Measurements from ENCODE around the gene LRRC45.

Gene LRRC45

DNA sequence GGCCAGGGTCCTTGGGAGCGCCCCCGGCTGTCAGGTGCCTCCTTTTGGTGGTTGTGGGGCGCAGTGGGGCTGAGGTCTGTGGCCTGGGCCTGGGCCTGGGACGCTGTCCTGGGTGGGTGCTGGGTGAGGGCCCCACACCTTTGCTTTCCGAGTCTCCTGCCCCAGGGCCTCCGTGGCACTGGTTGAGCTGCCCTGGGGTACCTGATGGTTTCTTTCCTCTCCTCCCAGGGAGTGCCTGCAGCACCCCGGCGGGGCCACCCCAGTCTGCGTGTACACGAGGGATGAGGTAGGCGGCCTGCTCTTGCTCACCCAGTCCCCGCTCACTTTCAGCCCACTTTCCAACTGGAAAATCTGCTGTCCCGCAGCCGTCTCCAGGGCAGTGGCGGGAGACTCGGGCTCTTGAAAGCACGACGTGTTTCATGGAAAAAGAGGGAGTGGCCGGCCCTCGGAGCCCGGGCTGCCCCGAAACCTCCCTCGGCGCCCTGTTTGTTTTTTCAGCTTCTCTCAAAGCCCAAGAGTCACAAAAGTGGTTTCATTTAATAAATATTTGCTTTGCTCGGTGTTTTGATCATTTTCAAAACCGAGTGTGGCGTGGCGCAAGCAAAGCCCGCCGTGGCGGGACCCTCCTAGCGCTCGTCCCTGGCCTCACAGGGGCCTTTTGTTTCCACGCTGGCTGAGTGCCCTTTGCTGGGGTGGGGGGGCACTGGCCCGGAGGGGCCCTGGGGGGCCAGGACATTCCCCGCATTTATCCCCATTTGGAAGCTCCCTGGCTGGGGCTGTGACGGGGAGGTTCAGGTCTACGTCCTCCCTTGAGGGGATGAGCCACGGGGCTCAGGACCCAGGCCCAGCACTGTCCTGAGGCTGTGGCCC, 28.3 kb upstream of the LRRC45 start:
- no peak for DNase-seq

DNA sequence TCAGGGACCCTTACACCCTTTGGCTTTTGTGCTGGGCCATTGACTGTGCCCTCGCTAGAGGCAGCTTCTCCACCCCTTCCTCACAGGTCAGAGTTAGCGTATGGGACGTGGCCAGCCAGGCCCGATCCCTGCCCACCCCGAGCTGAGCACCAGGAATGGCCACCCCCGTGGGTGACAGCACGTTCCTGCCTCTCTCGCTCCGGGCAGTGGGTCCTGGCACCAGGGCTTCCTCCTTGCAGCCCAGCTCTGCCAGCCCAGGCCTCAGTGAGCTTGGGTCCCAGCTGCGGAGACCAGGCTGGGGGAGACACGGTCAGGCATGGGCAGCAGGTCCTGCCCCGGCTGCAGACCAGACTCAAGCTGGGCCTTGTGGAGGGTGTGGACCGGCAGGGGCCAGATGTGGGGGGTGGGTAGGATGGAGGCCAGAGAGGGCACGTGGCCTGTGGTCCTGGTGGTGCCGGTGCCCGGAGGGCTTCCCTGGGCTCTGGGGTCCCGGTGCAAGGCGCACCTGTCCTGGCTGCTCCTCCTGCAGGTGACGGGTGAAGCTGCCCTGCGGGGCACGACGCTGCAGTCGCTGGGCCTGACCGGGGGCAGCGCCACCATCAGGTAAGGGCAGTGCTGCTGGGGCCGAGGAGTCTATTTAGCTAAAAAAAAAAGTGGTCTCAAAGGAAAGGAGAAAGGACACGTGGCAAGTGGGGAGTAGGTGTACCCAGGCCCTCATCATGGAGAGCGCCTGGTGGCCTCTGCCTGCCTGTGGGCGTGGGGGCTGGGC, 27.5 kb upstream of the LRRC45 start:
- DNase-seq = no peak

DNA sequence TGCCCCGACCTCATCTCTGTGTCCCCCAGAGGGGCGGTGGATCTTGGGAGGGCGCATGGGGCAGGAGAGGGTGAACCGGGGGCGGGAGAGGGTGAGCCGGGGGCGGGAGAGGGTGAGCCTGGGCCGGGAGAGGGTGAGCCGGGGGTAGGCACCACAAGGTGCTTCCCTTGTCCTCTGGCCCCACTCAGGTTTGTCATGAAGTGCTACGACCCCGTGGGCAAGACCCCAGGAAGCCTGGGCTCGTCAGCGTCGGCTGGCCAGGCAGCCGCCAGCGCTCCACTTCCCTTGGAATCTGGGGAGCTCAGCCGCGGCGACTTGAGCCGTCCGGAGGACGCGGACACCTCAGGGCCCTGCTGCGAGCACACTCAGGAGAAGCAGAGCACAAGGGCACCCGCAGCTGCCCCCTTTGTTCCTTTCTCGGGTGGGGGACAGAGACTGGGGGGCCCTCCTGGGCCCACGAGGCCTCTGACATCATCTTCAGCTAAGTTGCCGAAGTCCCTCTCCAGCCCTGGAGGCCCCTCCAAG, 26.8 kb upstream of the LRRC45 start:
- DNase-seq = no peak

DNA sequence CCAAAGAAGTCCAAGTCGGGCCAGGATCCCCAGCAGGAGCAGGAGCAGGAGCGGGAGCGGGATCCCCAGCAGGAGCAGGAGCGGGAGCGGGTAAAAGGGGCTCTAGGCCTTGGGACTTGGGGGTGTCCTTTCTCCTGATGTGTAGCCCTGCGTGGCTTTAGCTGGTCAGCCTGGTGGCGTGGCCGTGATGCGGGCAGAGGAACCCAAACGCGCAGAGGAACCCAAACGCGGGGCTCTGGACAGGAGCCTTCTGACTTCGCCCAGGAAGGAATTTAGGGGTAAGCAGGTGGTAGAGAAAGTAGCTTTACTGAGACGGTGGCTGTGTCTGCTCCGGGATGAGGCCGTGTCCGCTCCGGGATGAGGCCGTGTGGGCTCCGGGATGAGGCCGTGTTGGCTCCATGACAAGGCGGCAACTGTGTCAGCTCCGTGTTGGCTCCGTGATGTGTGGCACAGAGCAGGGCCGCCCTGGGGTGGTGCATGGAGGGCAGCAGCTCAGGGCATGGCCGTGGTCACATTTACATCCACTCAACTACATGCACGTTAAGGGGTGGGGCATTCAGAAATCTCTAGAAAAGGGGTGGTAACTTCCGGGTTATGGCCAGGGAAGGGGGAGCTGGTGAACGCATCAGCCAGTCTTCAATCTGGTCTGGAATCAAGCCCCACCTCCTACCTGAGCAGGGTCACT, 26.2 kb upstream of the LRRC45 start:
- DNase-seq = no peak

DNA sequence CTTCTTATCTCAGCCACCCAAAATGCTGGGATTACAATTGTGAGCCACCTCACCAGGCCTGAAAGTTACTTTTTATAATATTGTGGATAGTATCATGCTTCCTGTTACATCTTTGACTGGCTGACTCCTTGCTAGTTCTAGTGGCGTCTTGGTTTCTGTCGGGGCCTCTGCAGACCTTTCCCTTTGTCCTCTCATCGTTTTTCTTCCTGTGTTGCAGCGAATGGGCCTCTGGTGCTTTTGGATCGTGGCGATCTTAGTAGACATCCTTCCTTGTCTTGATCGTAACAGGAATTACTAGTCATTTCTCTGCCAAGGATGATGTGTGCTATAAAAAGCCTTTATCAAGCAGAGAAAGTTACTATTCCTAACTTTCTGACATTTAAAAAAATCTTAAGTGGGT, 24.9 kb upstream of the LRRC45 start:
- DNase-seq = no peak

DNA sequence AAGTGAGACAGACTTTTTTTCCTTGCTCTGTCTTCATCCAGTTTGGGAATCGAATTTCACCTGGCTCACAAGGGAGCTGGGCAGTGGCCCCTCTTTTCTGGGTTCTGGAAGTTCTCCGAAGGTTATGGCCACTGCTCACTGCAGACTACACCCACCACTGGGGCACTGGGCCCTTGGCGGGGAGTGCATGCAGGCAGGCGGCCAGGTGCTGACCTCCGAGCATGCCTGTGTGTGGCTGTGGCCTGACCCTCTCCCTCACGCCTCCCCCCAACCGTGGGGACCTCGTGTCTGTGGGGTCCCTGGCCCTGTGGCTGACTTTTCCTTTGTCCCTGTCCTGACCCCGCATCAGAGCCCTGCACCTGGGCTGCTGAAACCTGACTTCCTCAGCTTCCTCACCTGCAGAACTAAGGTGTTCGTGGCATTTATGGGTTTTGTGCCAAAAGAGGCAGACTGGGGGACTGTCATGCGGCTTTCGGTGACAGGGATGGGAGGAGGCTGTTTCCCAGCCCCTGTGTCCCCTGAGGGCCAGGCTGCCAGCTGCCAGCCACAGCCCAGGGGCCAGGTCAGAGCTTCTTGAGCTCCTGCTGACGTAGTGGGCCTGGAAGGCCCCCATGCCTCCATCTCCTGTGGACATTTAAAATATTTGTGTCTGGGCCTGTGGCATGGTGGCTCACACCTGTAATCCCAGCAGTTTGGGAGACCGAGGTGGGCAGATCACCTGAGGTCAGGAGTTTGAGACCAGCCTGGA, 24.2 kb upstream of the LRRC45 start:
- DNase-seq = no peak

DNA sequence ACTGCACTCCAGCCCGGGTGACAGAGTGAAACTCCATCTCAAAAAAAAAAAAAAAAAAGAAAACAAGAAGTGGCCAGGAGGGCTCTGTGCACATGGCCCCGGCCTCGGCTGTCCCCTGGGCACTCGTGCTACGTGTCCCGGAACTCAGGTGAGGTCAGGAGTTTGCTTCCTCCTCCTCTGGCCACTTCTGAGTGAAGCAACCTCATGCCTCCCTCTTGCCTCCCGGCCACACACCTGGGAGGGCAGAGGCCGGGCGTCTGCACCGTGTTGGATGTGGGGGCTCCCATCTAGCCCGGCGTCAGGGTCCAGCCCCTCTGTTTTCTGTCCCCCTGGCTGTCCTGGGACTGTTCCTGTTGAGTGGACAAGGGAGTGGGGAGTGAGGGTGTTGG, 23.5 kb upstream of the LRRC45 start:
- no peak for DNase-seq

DNA sequence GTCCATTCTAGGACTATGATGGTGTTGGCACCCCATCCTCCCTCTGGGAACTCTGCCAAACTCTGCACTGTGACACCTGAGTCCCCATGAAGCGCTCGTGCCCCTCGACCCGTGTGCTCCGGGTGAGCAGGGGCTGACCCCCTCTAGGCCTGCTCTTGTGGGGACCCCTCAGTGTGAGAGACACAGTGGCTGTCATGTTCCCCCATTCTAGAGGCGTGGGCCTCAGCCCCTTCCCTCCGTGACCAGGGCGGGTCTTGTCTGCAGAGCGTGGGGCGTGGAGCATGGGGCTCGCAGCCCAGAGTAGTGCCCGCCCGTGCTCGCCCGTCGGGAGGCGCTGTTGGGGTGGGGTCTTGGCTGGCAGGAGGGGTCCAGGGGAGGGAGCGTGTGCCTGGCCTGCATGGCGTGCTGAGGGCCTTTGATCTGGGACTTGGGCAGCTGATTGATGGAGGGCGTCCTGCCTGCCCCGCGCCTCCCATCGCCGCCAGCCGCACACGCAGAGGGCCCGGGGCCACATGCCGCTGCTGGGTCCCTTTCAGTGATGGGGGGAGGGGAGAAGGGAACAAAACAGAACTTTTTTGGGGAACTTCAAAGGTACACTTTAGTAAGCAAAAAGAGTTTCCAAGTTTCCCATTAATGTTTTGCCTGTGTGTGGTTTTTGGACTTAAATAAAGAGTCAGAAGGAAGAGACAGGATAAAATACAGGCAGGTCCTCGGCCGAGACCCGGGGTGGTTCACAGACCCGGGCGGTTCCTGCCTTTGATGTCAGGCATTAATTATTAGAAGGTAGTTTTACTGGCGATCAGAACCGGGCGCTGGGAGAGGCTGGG, 22.9 kb upstream of the LRRC45 start:
- DNase-seq = no peak

DNA sequence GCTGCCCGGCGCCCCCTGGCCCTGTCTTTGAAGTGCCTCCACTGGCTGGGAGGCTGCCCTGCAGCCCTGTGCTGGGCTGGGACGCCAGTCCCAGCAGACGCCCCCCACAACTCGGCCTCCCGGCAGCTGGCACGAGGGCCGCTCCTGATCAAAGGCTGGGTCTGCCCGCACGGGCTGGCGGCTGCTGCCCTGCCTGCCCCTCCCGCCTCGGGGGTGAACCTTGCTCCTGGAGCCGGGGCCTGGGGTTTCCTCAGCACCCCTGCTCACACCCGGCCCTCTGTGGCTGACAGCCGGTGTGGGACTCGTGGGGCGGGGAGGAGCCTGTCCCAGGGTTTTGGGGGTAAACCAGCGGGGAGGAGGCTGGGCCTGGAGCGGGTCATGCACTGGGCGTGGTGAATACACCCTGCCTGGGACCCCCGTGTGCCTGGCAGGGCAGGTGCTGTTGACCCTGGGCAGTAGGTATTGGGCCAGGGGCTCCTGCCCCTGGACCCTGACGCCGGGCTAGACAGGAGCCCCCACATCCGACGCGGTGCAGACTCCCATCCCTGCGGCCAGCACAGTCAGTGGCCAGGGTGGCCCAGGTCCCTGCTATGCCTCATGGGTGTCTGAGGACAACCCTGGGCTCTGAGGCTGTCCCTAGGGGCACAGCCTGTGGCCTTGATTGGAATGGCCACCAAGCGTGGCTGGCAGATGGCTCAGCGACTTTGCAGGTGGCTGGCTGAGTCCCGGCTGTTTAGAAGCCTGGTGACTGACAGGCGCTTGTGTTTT, 22.1 kb upstream of the LRRC45 start:
- DNase-seq = no peak

DNA sequence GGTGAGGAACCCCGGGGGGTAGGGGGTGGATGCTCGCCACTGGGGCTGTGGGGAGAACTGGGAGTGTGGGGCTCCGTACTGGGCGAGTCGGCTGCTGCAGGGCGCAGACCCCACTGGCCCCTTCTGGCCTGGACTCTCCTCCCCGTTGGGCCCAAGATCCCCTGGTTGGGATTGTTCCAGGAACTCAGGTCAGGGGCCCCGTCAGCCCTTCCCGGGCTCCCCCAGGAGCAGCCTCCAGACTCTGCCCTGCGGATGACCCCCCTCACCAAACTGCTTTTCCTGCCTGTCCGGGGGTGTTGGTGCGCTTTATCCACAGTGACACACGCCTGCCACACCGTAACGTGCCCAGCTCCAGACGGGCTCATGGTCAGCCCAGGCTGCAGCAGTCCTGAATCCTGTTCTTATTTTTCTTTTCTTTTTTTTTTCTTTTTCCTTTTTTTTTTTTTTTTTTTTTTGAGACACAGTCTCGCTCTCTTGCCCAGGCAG, 21.5 kb upstream of the LRRC45 start:
- DNase-seq = no peak

DNA sequence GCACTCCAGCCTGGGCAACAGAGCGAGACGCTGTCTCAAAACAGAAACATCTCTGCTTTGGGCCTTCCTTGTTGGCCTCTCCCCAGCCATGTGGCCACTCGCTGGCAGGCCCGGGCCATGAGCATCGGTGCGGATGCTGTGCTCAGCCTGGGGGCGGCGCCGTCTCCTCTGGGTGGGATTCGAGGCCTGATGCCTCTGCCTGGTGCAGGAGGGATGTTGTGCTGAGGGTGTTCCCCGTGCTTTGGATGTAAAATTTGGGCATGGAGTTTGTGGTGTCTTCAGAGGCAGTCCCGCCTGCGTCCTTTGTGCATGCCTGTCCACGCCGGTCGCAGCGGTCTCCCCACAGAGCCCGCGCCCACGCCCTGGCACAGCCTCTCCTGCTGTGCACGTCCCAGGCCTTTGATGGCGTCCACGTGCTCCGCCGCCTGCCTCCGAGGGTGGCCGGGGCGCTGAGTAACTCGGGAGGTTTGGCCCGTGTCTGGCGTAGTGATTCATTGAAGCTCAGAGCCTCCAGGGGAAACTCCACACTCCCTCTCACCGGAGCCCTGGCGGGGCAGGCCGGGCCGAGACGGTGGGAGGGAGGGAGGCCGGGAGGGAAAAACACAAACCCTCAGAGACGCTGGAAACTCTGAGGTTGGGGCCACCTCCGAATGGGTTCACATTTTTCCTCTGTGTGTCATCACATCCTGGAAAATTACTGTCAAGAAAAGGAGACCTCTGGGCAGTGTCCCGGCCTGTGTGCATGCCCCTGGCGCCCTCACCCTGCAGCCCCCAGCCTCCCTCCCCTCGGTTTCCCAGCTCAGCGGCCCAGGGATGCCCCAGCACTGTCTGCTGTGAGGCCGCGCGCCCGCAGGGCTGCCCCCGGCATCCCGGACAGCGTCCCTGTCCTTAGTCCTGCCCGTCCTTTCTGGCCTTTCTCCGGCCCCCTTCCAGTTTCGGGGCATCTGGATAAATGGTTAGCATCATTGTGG, 19.4 kb upstream of the LRRC45 start:
- no peak for DNase-seq

DNA sequence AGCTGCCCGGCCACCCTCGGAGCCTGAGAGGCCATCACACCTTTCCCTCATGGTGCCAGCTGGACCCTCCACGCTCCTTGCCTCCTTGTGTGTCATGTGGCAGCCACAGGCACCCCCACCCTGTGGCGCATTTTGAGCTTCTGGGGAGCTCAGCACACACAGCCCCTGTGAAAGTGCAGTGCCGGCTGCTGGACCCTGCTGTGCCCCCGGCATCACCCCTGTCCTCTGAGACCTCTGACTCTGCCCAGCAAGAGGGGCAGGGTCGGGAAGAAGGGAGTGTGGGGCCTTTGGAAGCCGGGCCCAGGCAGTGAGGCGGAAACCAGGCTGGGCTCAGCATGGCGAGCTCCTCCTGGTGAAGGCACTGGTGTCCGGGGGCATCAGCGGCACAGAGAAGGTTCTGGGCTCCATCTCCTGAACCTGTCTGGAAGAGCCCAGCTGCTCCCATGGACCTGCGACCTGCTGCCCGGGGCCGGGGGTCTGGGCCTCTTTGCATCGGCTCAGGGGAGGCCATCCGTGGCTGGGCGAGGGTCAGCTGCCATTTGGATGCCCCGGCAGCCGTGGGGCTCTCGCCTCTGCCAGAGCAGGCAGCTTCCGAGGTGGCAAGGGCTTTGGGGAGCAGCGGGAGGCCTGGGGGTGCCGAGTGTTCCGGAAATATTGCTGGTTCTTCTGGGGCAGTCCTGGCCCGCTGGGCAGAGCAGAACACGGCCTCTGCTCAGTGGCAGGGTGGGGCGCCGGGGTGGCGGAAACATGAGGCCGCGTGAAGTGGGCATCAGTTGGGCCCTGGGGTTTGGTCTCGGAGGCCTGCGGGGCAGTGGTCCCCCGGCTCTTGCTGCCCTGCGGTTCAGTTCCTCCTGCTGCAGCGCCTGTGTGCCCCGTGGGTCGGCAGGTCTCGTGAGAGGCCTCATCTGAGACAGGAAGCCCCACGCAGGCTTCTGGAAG, 18.3 kb upstream of the LRRC45 start:
- DNase-seq = no peak

DNA sequence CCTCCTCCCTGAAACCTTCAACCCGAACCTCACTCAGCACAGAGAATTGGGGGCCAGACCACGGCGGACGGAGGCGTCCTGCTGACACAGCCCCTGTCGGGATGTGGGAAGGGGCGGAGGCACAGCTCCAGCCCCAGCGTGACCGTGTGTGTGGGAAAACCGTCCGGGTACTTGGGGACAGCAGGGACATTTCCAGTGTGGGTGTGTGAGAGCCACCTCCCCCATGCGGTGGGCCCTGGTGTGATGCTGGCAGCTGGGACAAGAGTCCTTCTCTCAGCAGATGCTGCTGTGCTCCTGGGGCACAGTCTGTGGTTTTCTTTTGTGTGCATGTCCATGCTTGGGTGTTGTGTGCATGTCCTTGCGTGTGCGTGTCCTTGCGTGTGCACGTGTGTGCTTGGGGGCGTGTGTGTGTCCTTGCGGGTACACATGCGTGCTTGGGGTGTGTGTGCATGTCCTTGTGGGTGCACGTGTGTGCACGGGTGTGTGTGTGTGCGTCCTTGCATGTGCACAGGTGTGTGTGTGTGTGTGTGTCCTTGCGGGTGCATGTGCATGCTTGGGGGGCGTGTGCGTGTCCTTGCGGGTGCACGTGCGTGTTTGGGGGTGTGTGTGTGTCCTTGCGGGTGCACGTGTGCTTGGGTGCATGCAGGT, 17.3 kb upstream of the LRRC45 start:
- DNase-seq = no peak

DNA sequence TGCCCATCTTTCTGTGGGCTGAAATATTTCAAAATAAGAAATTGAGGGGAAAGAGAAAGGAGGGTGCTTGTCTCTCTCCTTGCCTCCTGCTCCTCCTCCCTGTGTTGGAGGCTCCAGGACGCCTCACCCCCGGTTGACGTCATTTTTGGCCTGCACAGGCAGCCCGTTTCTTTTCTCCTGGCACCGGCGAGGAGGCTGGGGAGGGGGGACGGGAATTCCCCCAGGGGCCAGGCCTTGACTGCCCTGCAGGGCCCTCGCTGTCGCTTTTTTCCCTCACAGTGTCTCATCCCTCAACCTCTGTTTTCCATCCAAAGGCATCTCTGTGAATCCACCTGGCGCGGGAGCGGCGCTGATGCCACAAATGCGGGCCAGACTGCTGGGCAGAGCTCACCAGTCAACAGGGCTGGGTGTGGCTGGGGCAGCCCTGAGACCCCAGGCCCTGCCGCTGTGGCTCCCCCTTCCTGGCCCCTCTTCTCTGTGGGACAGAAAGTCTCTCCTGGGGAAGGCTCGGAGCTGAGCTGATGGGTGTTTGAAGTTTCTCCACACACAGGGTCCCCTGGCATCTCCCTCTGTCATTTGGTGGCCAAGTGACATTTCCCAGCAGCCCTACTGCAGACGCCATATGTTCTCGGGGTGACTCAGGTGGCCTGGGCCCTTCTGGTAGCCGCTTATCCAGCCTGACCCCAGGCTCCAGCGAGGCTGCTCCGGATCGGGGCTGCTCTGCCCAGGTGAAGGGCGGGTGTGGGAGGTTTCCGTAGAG, 16.5 kb upstream of the LRRC45 start:
- no peak for DNase-seq

DNA sequence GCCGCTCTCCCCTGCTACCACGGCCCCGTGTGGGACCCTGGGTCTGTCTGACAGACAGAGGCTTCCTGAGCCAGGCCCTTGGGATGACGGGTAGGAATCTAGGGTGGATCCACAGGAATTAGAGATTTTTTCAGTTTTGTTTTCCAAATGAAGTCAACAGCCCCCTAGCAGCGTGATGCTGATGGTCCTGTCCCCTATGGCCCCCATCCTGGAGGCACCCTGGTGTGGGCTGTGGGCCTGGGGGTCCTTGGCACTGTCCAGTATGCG, 15.9 kb upstream of the LRRC45 start:
- no peak for DNase-seq

DNA sequence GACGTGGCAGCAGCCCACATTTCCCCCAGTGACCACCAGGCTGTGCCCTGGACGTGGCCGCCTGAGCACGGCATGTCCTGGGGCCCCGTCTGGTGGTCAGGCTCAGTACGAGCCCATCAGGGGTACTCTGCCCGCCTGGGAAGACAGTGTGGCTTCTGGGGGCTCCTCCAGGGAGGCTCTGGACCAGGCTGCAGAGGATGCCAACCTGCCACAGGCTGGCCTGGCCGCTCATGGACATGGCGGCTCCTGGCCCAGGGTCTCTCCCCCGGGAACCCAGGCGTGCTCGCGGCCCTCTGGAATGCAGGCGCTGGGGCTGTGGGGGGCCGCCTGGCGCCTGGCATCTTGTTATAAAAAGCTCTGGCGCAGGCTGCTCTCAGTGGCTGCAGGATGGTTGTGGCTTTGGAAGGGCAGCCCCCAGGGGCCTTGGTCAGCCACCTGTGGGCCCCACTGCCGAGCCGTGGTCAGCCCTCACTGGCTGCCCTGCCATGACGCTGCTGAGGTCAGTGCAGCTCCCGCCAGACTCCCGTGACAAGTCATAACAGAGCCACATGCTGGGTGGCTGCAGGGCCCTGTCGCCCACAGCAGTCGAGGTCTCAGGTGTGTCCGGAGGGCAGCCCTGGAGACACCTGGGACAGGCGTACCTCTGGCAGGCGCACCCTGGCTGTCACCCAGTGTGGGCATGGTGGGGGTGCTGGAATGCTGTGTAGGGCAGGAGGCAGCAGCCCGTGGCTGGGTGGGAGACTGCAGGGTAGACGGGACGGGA, 15.4 kb upstream of the LRRC45 start:
- DNase-seq = no peak
